IMR-90 (cell line): ENCODE data around the gene DUS4L. TPM values are rescaled to one million over a fixed set of nuclear protein-coding genes. Genes with fewer than 3 reads are reported as not detected.

Experiments
- ATAC-seq: fragments of 200-7000 bp; cut with Tn5 transposase; 2 replicates; pipeline ENCODE4 v1.9.1; 2020; ENCODE audit warnings: low read depth, mild to moderate bottlenecking, moderate library complexity
- BruUV-seq: library from RNA; stranded (reverse); fragments of 400-500 nt; replicated peaks from 2 replicates; lab custom pipeline; 2021; lab: Mats Ljungman, UMichigan
- CTCF ChIA-PET: fragments of 300-600 bp; formaldehyde crosslinking; extraction: SDS; loops from one replicate; lab custom pipeline; 2021; ENCODE audit warnings: antibody characterized with exemption; lab: Yijun Ruan, JAX
- POLR2A ChIA-PET: fragments of 300-600 bp; sonication (Branson Sonifier 250); formaldehyde crosslinking; loops from one replicate; lab custom pipeline; 2022; ENCODE audit warnings: antibody characterized with exemption; ENCODE audit not compliant: unreplicated experiment; lab: Charles Lee
- DNase-seq: peaks from one replicate; pipeline ENCODE4 v3.0.0; 2013
- H2AFZ ChIP-seq: replicated peaks from 2 replicates; pipeline ENCODE3; 2013; ENCODE audit warnings: low read length, mild to moderate bottlenecking; ENCODE audit not compliant: poor library complexity
- H2AK5ac ChIP-seq: 2 replicates; pipeline ENCODE4 v1.6.1; 2013; ENCODE audit warnings: low read depth, low read length, inconsistent platforms
- H2AK9ac ChIP-seq: replicated peaks from 2 replicates; pipeline ENCODE3; 2013; ENCODE audit warnings: mild to moderate bottlenecking, low read depth, low read length, moderate library complexity; ENCODE audit not compliant: poor library complexity
- H2BK120ac ChIP-seq: 2 replicates; pipeline ENCODE4 v1.6.1; 2013; ENCODE audit warnings: low read depth, low read length, inconsistent platforms
- H2BK15ac ChIP-seq: 3 replicates; pipeline ENCODE4 v1.6.1; 2013; ENCODE audit warnings: low read depth, low read length, inconsistent platforms
- H2BK20ac ChIP-seq: 2 replicates; pipeline ENCODE4 v1.6.1; 2013; ENCODE audit warnings: low read depth, mild to moderate bottlenecking, inconsistent platforms, low read length, moderate library complexity
- H2BK5ac ChIP-seq: 2 replicates; pipeline ENCODE4 v1.6.1; 2013; ENCODE audit warnings: mild to moderate bottlenecking, low read depth, low read length, inconsistent platforms; ENCODE audit not compliant: poor library complexity, severe bottlenecking
- H3K14ac ChIP-seq: replicated peaks from 2 replicates; pipeline ENCODE4 v1.6.1; 2013; ENCODE audit warnings: low read depth, low read length, inconsistent platforms
- H3K18ac ChIP-seq: 2 replicates; pipeline ENCODE4 v1.6.1; 2013; ENCODE audit warnings: low read depth, low read length, control low read depth
- H3K23ac ChIP-seq: 2 replicates; pipeline ENCODE4 v1.6.1; 2013; ENCODE audit warnings: low read depth, low read length, inconsistent platforms
- H3K27ac ChIP-seq: 2 replicates; pipeline ENCODE4 v1.5.1; 2013; ENCODE audit warnings: mild to moderate bottlenecking, control low read depth, low read length; ENCODE audit not compliant: insufficient read depth
- H3K27me3 ChIP-seq: 2 replicates; pipeline ENCODE4 v1.6.1; 2013; ENCODE audit warnings: low read length; ENCODE audit not compliant: control insufficient read depth, insufficient read depth
- H3K36me3 ChIP-seq: 2 replicates; pipeline ENCODE4 v1.6.1; 2013; ENCODE audit warnings: low read length, mixed read lengths; ENCODE audit not compliant: control insufficient read depth, insufficient read depth
- H3K4ac ChIP-seq: 2 replicates; pipeline ENCODE4 v1.6.1; 2013; ENCODE audit warnings: low read depth, low read length, inconsistent platforms
- H3K4me1 ChIP-seq: 2 replicates; pipeline ENCODE4 v1.6.1; 2013; ENCODE audit warnings: low read length, mixed read lengths; ENCODE audit not compliant: control insufficient read depth, insufficient read depth
- H3K4me2 ChIP-seq: 2 replicates; pipeline ENCODE4 v1.6.1; 2013; ENCODE audit warnings: low read depth, mild to moderate bottlenecking, control low read depth, low read length, moderate library complexity
- H3K4me3 ChIP-seq: 2 replicates; pipeline ENCODE4 v1.5.1; 2013; ENCODE audit warnings: low read depth, mild to moderate bottlenecking, control low read depth, low read length, moderate library complexity; ENCODE audit not compliant: insufficient read depth
- H3K56ac ChIP-seq: 2 replicates; pipeline ENCODE4 v1.6.1; 2013; ENCODE audit warnings: low read length, inconsistent platforms; ENCODE audit not compliant: insufficient read depth; ENCODE audit errors: extremely low read depth
- H3K79me1 ChIP-seq, 2 experiments: 2 replicates each; pipeline ENCODE4 v1.6.1; 2013; ENCODE audit warnings: low read length in 2 of 2, inconsistent platforms in 1 of 2, low read depth in 1 of 2
- H3K9ac ChIP-seq: 2 replicates; pipeline ENCODE4 v1.6.1; 2013; ENCODE audit warnings: low read depth, low read length, control low read depth
- H3K9me1 ChIP-seq: 2 replicates; pipeline ENCODE4 v1.6.1; 2013; ENCODE audit warnings: low read length, inconsistent platforms; ENCODE audit not compliant: insufficient read depth
- H3K9me3 ChIP-seq: 2 replicates; pipeline ENCODE4 v1.6.1; 2013; ENCODE audit warnings: low read length; ENCODE audit not compliant: control insufficient read depth, insufficient read depth
- H4K20me1 ChIP-seq: 2 replicates; pipeline ENCODE4 v1.6.1; 2013; ENCODE audit warnings: low read length, inconsistent platforms; ENCODE audit not compliant: insufficient read depth
- H4K5ac ChIP-seq: 2 replicates; pipeline ENCODE4 v1.6.1; 2013; ENCODE audit warnings: mild to moderate bottlenecking, low read depth, low read length, control low read depth
- H4K8ac ChIP-seq, 2 experiments: 2 replicates each; pipeline ENCODE4 v1.6.1; 2013; ENCODE audit warnings: low read depth in 2 of 2, low read length in 2 of 2, control low read depth in 1 of 2, inconsistent platforms in 1 of 2
- H4K91ac ChIP-seq: 2 replicates; pipeline ENCODE4 v1.6.1; 2013; ENCODE audit warnings: low read depth, low read length, inconsistent platforms; ENCODE audit not compliant: insufficient read depth
- CEBPB ChIP-seq: IDR thresholded peaks from 2 replicates; pipeline ENCODE4 v1.6.1; 2012; ENCODE audit warnings: low read depth, low read length, improper control_type of control experiment
- RAD21 ChIP-seq: IDR thresholded peaks from 2 replicates; pipeline ENCODE4 v1.6.1; 2012; ENCODE audit warnings: low read length, improper control_type of control experiment
- RCOR1 ChIP-seq: IDR thresholded peaks from 2 replicates; pipeline ENCODE4 v1.6.1; 2012; ENCODE audit warnings: mild to moderate bottlenecking, low read length, improper control_type of control experiment; ENCODE audit not compliant: insufficient replicate concordance
- RFX5 ChIP-seq: IDR thresholded peaks from 2 replicates; pipeline ENCODE4 v1.8.0; 2012; ENCODE audit warnings: low read depth, mild to moderate bottlenecking, low read length, moderate library complexity
- WGBS, 2 experiments: methylation state at CpG; one replicate each; pipeline versions ENCODE4 v1.1.5 to v1.1.7; 2013; ENCODE audit warnings: missing lambda C conversion rate in 2 of 2; ENCODE audit not compliant: insufficient read length in 1 of 2; ENCODE audit errors: extremely low coverage in 2 of 2; 5-methylcytosine and 5-hydroxymethylcytosine counted together
- dilution Hi-C: fragments of 300-500 bp; cut with HindIII; formaldehyde crosslinking; loops from one replicate; pipeline ENCODE4 v1.14.3; 2018; ENCODE audit warnings: low sequenced_read_pairs; ENCODE audit not compliant: unreplicated experiment
- in situ Hi-C: fragments of 300-500 bp; cut with MboI; formaldehyde crosslinking; loops from 3 replicates; pipeline ENCODE4 v1.14.3; 2019; ENCODE audit warnings: low sequenced_read_pairs, inconsistent platforms, mixed read lengths
- intact Hi-C: fragments of 100-400 bp; cut with micrococcal nuclease; formaldehyde crosslinking; loops from 2 replicates; pipeline ENCODE4 v1.10.0; 2022
- polyA plus RNA-seq, 3 experiments: library from polyadenylated mRNA; depleted of rRNA; stranded (reverse); fragments of >200 nt; gene quantifications; 2 replicates each; pipeline ENCODE4 v1.2.3, GENCODE V29; 2012; ENCODE audit warnings: low replicate concordance in 1 of 3
- total RNA-seq: library from RNA; depleted of rRNA; stranded (reverse); fragments of >200 nt; gene quantifications from 2 replicates; pipeline ENCODE4 v1.2.3, GENCODE V29; 2012
- TF ChIP-seq, protein P1 (sequence below): conservative IDR thresholded peaks from 2 replicates; pipeline ENCODE4 v1.5.1; 2012; ENCODE audit warnings: mild to moderate bottlenecking, low read depth, low read length, improper control_type of control experiment

Gene DUS4L
- total and polyA plus RNA-seq, 2 of the 4 experiments (the other 2 are of a cell fraction): 4.2 to 6.6 TPM

DNA sequence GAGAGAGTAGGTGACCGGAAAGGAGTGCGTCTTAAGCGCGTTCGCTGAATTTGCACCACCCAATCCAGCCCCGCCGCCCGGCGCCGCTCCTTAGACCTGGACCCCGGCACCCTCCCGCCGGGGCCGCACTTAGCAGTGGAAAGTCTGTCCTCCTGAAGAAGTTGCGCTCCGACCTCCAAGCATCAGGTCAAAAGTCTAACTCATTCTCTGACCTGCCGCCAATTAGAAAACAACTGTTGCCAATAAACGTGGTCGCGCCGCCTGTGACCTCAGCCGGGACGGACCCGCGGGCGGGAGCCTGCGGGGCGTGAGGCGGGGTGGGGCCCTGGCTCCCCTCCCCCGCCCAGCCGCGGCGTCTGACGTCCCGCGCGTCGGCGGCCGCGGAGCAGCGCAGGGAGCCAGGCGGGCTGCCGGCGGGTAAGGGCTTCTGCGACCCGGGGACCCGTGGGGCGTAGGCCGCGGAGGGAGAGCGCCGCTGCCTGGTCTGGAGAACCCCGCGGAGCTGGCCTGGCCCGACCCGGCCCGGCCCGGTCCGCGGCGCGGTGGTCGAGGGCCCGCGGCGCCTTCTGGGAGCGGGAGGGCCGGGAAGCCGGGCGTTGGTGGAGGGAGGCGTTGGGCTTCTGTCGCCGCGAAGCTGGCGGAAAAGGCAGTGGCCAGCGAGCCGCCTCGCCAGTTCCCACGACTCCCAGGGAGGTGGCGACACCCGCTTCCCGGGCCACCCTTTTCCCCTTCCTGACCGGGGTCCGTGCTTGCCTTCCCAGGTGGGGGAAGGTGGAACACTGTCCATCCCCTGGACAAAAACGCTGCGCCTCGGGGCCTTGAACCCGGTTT lies 16.3 kb downstream of the DUS4L start, which contains the start of gene BCAP29 (continued):
- TF ChIP-seq CEBPB: no peak
- no peak for TF ChIP-seq RFX5
- TF ChIP-seq RAD21: no peak

DNA sequence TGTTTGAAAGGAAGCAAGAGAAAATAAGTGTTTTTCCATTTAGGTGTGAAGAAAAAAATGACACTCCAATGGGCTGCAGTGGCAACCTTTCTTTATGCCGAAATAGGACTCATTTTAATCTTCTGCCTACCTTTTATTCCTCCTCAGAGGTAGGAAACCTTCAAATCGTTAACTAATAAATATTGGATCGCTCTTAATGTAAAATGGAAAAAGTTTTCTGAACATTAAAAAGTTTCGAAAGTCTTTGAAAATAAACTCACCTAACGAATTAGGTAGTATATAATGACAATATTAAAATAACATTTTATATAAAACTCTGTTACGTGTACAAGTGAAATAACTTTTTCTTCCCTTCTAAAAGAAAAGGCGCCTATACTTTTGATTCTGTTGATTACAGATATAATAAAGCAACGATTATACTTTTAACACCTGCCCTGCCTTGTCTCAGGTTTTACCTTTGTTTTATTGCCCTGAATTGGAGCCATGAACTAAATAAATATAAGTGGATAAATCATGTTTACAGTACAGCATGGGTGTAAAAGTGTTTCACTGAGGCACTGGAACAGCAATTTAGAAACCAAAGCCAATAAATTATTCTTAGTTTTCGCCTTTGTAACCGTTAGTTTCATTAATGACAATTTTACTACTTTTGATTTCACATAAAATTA lies 17.1 kb downstream of the DUS4L start:
- no TSS peak for BruUV-seq
- H4K20me1 ChIP-seq: no peaks in the 10 kb centered on the region
- H4K5ac ChIP-seq: peak overlapping the region; percentile 14; the same call in 1 of the 2 replicates
- no peaks in the 10 kb centered on the region for H3K27me3 ChIP-seq
- dilution Hi-C loops (no loop called here), intact Hi-C loops (loop anchor here (5.0 kb wide), 3 partner anchors 119 to 161 kb away; partner anchors contain the start of gene CBLL1), in situ Hi-C loops (no loop called here)
- peak overlapping the region; percentile 75 for H2BK120ac ChIP-seq
- peak overlapping the region; percentile 34; the same call in 1 of the 2 replicates for H2BK20ac ChIP-seq
- H2AFZ ChIP-seq: peak overlapping the region; percentile 96
- peak overlapping the region; percentile 35; the same call in 1 of the 2 replicates for H2AK5ac ChIP-seq
- DNase-seq: no peak
- peaks cover 16 to 38% of the 10 kb centered on the region in 2 experiments for H3K79me1 ChIP-seq
- TF ChIP-seq, protein P1, sequence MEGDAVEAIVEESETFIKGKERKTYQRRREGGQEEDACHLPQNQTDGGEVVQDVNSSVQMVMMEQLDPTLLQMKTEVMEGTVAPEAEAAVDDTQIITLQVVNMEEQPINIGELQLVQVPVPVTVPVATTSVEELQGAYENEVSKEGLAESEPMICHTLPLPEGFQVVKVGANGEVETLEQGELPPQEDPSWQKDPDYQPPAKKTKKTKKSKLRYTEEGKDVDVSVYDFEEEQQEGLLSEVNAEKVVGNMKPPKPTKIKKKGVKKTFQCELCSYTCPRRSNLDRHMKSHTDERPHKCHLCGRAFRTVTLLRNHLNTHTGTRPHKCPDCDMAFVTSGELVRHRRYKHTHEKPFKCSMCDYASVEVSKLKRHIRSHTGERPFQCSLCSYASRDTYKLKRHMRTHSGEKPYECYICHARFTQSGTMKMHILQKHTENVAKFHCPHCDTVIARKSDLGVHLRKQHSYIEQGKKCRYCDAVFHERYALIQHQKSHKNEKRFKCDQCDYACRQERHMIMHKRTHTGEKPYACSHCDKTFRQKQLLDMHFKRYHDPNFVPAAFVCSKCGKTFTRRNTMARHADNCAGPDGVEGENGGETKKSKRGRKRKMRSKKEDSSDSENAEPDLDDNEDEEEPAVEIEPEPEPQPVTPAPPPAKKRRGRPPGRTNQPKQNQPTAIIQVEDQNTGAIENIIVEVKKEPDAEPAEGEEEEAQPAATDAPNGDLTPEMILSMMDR: no peak
- no peak for TF ChIP-seq RCOR1
- no peaks in the 10 kb centered on the region for H3K9me3 ChIP-seq
- peak overlapping the region; percentile 93 for H3K4me3 ChIP-seq
- no peaks in the 10 kb centered on the region for H3K9me1 ChIP-seq
- peak overlapping the region; percentile 95 for H3K23ac ChIP-seq
- H3K27ac ChIP-seq: peak overlapping the region; percentile 74
- peak overlapping the region; percentile 60 for H3K56ac ChIP-seq
- ChIA-PET POLR2A (no interaction called here), CTCF (interaction anchor here (1.0 kb wide), 1 partner anchor 13 kb away, joined by 11 read pairs; no protein-coding TSS in a partner anchor)
- H3K4me2 ChIP-seq: peak overlapping the region; percentile 81
- peak overlapping the region; percentile 63 for H2BK5ac ChIP-seq
- peaks cover 7% of the 10 kb centered on the region; the same call in 1 of the 2 replicates for H3K36me3 ChIP-seq
- ATAC-seq: no peak
- whole genome bisulfite sequencing, 2 experiments: no CpG with 5 or more reads among the region's 10 CpGs
- H3K18ac ChIP-seq: peak overlapping the region; percentile 18; the same call in 1 of the 2 replicates
- peak overlapping the region; percentile 95 for H3K9ac ChIP-seq
- H3K4me1 ChIP-seq: no peaks in the 10 kb centered on the region
- H2AK9ac ChIP-seq: peak overlapping the region; percentile 99
- H4K91ac ChIP-seq: peak overlapping the region; percentile 38; the same call in 1 of the 2 replicates
- H2BK15ac ChIP-seq: no peak overlapping the region; the same call in 2 of the 3 replicates
- H3K4ac ChIP-seq: peak overlapping the region; percentile 96
- H4K8ac ChIP-seq: peak overlapping the region; percentile 85 to 100
- H3K14ac ChIP-seq: peak overlapping the region; percentile 97
